SK-N-SH treated with all-trans-retinoic acid at 6 μM for 48 hours (cell line): ENCODE measurements around the gene TMEM200A.

Experiments used
- ATAC-seq: fragments of 200-7000 bp; cut with Tn5 transposase; 3 replicates; pipeline ENCODE4 v1.9.1; 2020; ENCODE audit warnings: mild to moderate bottlenecking, moderate library complexity
- ARNTL ChIP-seq: fragments of 450-650 bp; formaldehyde crosslinking; IDR thresholded peaks from 2 replicates; pipeline ENCODE4 v1.5.0; 2020; ENCODE audit warnings: low read depth, mild to moderate bottlenecking, moderate library complexity, borderline replicate concordance
- BACH2 ChIP-seq: fragments of 250-450 bp; sonication (Bioruptor Pico); IDR thresholded peaks from 2 replicates; pipeline ENCODE4 v1.9.0; 2021; ENCODE audit warnings: mild to moderate bottlenecking, borderline replicate concordance
- CSDC2 ChIP-seq: fragments of 250-450 bp; sonication (Bioruptor Pico); IDR thresholded peaks from 2 replicates; pipeline ENCODE4 v1.5.0; 2020; ENCODE audit warnings: mild to moderate bottlenecking, moderate library complexity
- ESRRG ChIP-seq: fragments of 250-450 bp; sonication (Bioruptor Pico); IDR thresholded peaks from 2 replicates; pipeline ENCODE4 v1.6.1; 2021; ENCODE audit warnings: mild to moderate bottlenecking
- GLIS3 ChIP-seq: fragments of 250-450 bp; sonication (Bioruptor Pico); IDR thresholded peaks from 2 replicates; pipeline ENCODE4 v1.5.0; 2020; ENCODE audit warnings: mild to moderate bottlenecking, moderate library complexity
- ISL1 ChIP-seq: fragments of 250-450 bp; sonication (Bioruptor Pico); IDR thresholded peaks from 2 replicates; pipeline ENCODE4 v2.1.2; 2022; ENCODE audit warnings: mild to moderate bottlenecking, moderate library complexity
- OSR1 ChIP-seq: fragments of 250-450 bp; sonication (Bioruptor Pico); IDR thresholded peaks from 2 replicates; pipeline ENCODE4 v1.8.0; 2022; ENCODE audit warnings: moderate library complexity, mild to moderate bottlenecking, inconsistent platforms
- SNAI2 ChIP-seq: fragments of 250-450 bp; sonication (Bioruptor Pico); IDR thresholded peaks from 2 replicates; pipeline ENCODE4 v1.5.0; 2020; ENCODE audit warnings: mild to moderate bottlenecking, moderate library complexity
- TCF4 ChIP-seq: fragments of 250-450 bp; sonication (Bioruptor Pico); IDR thresholded peaks from 2 replicates; pipeline ENCODE4 v1.8.0; 2021; ENCODE audit warnings: mild to moderate bottlenecking, moderate library complexity, borderline replicate concordance
- TOX ChIP-seq: fragments of 250-450 bp; sonication (Bioruptor Pico); IDR thresholded peaks from 2 replicates; pipeline ENCODE4 v1.8.0; 2021; ENCODE audit warnings: mild to moderate bottlenecking, moderate library complexity, borderline replicate concordance
- ZC3H10 ChIP-seq: fragments of 250-450 bp; sonication (Bioruptor Pico); IDR thresholded peaks from 2 replicates; pipeline ENCODE4 v1.5.1; 2021; ENCODE audit warnings: mild to moderate bottlenecking, moderate library complexity
- ZFP3 ChIP-seq: fragments of 250-450 bp; sonication (Bioruptor Pico); IDR thresholded peaks from 2 replicates; pipeline ENCODE4 v1.5.0; 2020; ENCODE audit warnings: mild to moderate bottlenecking, moderate library complexity
- ZFP30 ChIP-seq: fragments of 450-650 bp; formaldehyde crosslinking; IDR thresholded peaks from 2 replicates; pipeline ENCODE4 v1.5.0; 2022; ENCODE audit warnings: mild to moderate bottlenecking, moderate library complexity
- ZNF70 ChIP-seq: fragments of 450-650 bp; formaldehyde crosslinking; IDR thresholded peaks from 2 replicates; pipeline ENCODE4 v1.5.0; 2020; ENCODE audit warnings: mild to moderate bottlenecking, moderate library complexity
- ZNF8 ChIP-seq: fragments of 450-650 bp; formaldehyde crosslinking; IDR thresholded peaks from 2 replicates; pipeline ENCODE4 v1.5.0; 2020; ENCODE audit warnings: mild to moderate bottlenecking, moderate library complexity
- TF ChIP-seq, protein P1 (sequence below): fragments of 250-450 bp; sonication (Bioruptor Pico); IDR thresholded peaks from 2 replicates; pipeline ENCODE4 v1.5.1; 2020; ENCODE audit warnings: low read depth, mild to moderate bottlenecking, moderate library complexity
- TF ChIP-seq, protein P2 (sequence below): fragments of 250-450 bp; sonication (Bioruptor Pico); IDR thresholded peaks from 2 replicates; pipeline ENCODE4 v1.8.0; 2020; ENCODE audit warnings: mild to moderate bottlenecking, moderate library complexity, borderline replicate concordance
- TF ChIP-seq, protein P3 (sequence below): fragments of 250-450 bp; sonication (Bioruptor Pico); IDR thresholded peaks from 2 replicates; pipeline ENCODE4 v1.8.0; 2021; ENCODE audit warnings: low read depth, mild to moderate bottlenecking, moderate library complexity, borderline replicate concordance
- TF ChIP-seq, protein P4 (sequence below): fragments of 250-450 bp; sonication (Bioruptor Pico); IDR thresholded peaks from 2 replicates; pipeline ENCODE4 v1.5.1; 2021; ENCODE audit warnings: mild to moderate bottlenecking, moderate library complexity
- TF ChIP-seq, protein P5 (sequence below): fragments of 250-450 bp; sonication (Bioruptor Pico); IDR thresholded peaks from 2 replicates; pipeline ENCODE4 v1.5.0; 2020; ENCODE audit warnings: mild to moderate bottlenecking, moderate library complexity

Gene TMEM200A

DNA sequence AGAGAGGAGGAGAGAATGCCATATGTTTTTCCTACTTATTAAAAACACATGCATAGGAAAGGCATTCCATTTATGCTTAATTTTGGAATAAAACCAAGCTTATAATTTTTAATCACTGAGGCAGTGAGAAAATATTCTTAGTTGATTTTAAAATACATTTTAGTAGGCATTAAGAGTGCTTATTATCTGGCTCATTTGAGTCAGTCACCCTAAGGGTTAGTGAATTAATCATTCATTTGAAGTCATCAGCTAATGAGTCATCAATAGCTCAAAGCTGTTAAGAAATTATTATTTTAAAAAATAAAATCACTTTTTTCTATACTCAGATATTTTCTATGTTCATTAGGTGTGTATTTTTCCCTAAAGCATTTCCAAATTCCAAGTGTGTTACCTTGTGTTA is 81.6 kb downstream of the TMEM200A start:
- ATAC-seq: no peak
- TF ChIP-seq ARNTL (CRISPR knock-in tag) (no peak), OSR1 (no peak)
- TF ChIP-seq, protein P1, sequence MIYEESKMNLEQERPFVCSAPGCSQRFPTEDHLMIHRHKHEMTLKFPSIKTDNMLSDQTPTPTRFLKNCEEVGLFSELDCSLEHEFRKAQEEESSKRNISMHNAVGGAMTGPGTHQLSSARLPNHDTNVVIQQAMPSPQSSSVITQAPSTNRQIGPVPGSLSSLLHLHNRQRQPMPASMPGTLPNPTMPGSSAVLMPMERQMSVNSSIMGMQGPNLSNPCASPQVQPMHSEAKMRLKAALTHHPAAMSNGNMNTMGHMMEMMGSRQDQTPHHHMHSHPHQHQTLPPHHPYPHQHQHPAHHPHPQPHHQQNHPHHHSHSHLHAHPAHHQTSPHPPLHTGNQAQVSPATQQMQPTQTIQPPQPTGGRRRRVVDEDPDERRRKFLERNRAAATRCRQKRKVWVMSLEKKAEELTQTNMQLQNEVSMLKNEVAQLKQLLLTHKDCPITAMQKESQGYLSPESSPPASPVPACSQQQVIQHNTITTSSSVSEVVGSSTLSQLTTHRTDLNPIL (CRISPR knock-in tag): no peak
- TF ChIP-seq, protein P2, sequence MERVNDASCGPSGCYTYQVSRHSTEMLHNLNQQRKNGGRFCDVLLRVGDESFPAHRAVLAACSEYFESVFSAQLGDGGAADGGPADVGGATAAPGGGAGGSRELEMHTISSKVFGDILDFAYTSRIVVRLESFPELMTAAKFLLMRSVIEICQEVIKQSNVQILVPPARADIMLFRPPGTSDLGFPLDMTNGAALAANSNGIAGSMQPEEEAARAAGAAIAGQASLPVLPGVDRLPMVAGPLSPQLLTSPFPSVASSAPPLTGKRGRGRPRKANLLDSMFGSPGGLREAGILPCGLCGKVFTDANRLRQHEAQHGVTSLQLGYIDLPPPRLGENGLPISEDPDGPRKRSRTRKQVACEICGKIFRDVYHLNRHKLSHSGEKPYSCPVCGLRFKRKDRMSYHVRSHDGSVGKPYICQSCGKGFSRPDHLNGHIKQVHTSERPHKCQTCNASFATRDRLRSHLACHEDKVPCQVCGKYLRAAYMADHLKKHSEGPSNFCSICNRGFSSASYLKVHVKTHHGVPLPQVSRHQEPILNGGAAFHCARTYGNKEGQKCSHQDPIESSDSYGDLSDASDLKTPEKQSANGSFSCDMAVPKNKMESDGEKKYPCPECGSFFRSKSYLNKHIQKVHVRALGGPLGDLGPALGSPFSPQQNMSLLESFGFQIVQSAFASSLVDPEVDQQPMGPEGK (CRISPR knock-in tag): no peak

DNA sequence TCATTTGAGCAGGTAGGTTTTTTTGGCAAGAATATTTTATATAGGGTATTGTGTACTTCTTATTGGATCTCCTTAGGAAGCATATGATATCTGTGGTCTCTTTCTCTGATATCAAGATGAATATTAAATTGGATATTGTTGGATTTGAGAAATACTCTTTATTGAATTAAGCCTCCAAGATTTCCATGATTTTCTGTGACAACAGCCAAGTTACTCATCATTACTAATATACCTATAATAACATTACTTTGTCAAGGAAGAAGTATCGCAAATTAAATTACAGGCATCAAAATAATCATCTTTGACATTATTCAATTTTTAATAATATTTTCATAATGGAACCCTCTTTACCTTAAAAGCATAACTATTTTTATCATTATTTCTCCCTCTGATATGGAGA is 86.5 kb downstream of the TMEM200A start:
- TF ChIP-seq TOX (CRISPR knock-in tag) (0 out of 2 replicates have a peak, but pooled peaks have one; percentile 24), TCF4 (CRISPR knock-in tag) (no peak), SNAI2 (CRISPR knock-in tag) (no peak), ZC3H10 (peak; percentile 80)
- TF ChIP-seq, protein P2 (CRISPR knock-in tag): no peak
- ATAC-seq: peak; percentile 11; the same call in 2 of the 3 replicates

DNA sequence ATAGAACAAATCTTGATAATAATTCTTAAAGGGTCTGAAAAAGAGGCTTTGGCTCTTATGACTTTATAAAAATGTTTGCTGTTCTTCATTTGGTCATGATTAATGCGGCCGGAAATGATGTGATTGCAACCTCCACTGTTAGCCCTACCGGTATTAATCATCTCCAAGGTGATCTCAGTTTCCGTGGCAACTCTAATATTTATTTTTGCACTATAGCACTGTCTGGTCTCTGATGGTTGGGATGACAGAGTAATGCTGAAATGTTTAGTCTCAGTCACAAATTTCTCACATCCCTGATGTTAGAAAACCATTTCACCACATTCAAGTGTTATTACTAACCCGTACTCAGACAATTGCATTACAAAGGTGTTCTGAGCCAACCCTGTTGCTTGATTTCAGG is 87.4 kb downstream of the TMEM200A start:
- peak; percentile 80 for ATAC-seq
- no peak for TF ChIP-seq ESRRG (CRISPR knock-in tag)
- TF ChIP-seq TCF4 (CRISPR knock-in tag): no peak
- TF ChIP-seq, protein P3, sequence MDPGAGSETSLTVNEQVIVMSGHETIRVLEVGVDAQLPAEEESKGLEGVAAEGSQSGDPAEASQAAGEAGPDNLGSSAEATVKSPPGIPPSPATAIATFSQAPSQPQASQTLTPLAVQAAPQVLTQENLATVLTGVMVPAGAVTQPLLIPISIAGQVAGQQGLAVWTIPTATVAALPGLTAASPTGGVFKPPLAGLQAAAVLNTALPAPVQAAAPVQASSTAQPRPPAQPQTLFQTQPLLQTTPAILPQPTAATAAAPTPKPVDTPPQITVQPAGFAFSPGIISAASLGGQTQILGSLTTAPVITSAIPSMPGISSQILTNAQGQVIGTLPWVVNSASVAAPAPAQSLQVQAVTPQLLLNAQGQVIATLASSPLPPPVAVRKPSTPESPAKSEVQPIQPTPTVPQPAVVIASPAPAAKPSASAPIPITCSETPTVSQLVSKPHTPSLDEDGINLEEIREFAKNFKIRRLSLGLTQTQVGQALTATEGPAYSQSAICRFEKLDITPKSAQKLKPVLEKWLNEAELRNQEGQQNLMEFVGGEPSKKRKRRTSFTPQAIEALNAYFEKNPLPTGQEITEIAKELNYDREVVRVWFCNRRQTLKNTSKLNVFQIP (CRISPR knock-in tag): no peak
- no peak for TF ChIP-seq ZC3H10
- no peak for TF ChIP-seq ARNTL (CRISPR knock-in tag)
- no peak for TF ChIP-seq SNAI2 (CRISPR knock-in tag)
- no peak for TF ChIP-seq GLIS3
- TF ChIP-seq, protein P2 (CRISPR knock-in tag): no peak
- TF ChIP-seq BACH2 (CRISPR knock-in tag): no peak
- no peak for TF ChIP-seq TOX (CRISPR knock-in tag)
- TF ChIP-seq ZFP3 (CRISPR knock-in tag): no peak
- TF ChIP-seq OSR1: no peak
- no peak for TF ChIP-seq ISL1 (CRISPR knock-in tag)
- no peak for TF ChIP-seq ZNF8 (CRISPR knock-in tag)
- TF ChIP-seq, protein P4, sequence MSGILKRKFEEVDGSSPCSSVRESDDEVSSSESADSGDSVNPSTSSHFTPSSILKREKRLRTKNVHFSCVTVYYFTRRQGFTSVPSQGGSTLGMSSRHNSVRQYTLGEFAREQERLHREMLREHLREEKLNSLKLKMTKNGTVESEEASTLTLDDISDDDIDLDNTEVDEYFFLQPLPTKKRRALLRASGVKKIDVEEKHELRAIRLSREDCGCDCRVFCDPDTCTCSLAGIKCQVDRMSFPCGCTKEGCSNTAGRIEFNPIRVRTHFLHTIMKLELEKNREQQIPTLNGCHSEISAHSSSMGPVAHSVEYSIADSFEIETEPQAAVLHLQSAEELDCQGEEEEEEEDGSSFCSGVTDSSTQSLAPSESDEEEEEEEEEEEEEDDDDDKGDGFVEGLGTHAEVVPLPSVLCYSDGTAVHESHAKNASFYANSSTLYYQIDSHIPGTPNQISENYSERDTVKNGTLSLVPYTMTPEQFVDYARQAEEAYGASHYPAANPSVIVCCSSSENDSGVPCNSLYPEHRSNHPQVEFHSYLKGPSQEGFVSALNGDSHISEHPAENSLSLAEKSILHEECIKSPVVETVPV: no peak
- no peak for TF ChIP-seq ZFP30 (CRISPR knock-in tag)
- TF ChIP-seq, protein P5, sequence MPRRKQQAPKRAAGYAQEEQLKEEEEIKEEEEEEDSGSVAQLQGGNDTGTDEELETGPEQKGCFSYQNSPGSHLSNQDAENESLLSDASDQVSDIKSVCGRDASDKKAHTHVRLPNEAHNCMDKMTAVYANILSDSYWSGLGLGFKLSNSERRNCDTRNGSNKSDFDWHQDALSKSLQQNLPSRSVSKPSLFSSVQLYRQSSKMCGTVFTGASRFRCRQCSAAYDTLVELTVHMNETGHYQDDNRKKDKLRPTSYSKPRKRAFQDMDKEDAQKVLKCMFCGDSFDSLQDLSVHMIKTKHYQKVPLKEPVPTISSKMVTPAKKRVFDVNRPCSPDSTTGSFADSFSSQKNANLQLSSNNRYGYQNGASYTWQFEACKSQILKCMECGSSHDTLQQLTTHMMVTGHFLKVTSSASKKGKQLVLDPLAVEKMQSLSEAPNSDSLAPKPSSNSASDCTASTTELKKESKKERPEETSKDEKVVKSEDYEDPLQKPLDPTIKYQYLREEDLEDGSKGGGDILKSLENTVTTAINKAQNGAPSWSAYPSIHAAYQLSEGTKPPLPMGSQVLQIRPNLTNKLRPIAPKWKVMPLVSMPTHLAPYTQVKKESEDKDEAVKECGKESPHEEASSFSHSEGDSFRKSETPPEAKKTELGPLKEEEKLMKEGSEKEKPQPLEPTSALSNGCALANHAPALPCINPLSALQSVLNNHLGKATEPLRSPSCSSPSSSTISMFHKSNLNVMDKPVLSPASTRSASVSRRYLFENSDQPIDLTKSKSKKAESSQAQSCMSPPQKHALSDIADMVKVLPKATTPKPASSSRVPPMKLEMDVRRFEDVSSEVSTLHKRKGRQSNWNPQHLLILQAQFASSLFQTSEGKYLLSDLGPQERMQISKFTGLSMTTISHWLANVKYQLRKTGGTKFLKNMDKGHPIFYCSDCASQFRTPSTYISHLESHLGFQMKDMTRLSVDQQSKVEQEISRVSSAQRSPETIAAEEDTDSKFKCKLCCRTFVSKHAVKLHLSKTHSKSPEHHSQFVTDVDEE (CRISPR knock-in tag): no peak
- TF ChIP-seq ZNF70 (CRISPR knock-in tag): no peak
- TF ChIP-seq CSDC2 (CRISPR knock-in tag): no peak
- TF ChIP-seq, all 23 proteins: peak for 0
